Measurements from ENCODE around the gene CDC37L1. TPM values are rescaled to one million over a fixed set of nuclear protein-coding genes. Genes with fewer than 3 reads are reported as not detected.

CDC37L1 gene
- total RNA-seq, 2 experiments from 2014 or later, result 8.0 to 8.9 TPM

DNA sequence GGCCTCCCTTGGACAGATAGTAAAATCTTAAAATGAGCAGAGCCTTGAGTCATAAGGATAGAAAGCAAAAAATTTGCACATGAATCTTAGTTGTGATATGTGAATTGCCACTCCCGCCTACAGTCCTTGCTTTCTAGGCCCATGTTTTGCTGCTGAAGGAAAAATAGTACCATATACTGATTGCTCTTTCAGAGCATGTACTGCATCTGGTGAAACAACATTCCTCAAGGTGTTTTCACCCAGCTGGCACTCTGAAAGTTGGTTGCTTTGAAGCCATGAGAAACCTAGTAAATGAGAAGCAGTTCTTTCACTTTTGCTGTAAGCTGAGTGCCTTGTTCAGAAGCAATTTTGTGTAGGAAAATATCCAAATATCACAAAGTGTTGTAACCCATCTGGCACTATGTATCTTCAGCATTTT lies 10.3 kb downstream of the CDC37L1 start:
- H3K4me1 Mint-ChIP-seq (ENCODE audit: low read depth), result peaks cover 5% of the 10 kb centered on the region
- ATAC-seq (no peak), DNase-seq (no peak)
- H3K4me3 Mint-ChIP-seq, result no peak overlapping the region
- no peak overlapping the region for H3K27ac Mint-ChIP-seq
- no peaks in the 10 kb centered on the region for H3K27me3 Mint-ChIP-seq (ENCODE audit: low read depth)
- POLR2A ChIA-PET, result no interaction called here
- H3K36me3 Mint-ChIP-seq (ENCODE audit: low read depth), result peaks cover 43% of the 10 kb centered on the region
- CTCF ChIA-PET, result no interaction called here
- H3K9me3 Mint-ChIP-seq (ENCODE audit: insufficient read depth), result no peaks in the 10 kb centered on the region

- Mint-ChIP-seq H3K4me1 (ENCODE audit: low read depth) (peaks cover 5% of the 10 kb centered on the region), H3K4me3 (no peak overlapping the region), H3K9me3 (ENCODE audit: insufficient read depth) (no peaks in the 10 kb centered on the region), H3K27ac (peak overlapping the region; percentile 26), H3K27me3 (ENCODE audit: low read depth) (no peaks in the 10 kb centered on the region), H3K36me3 (ENCODE audit: low read depth) (peaks cover 41% of the 10 kb centered on the region)
- ATAC-seq, result no peak
- CTCF ChIA-PET, result no interaction called here
- DNase-seq, result no peak
- POLR2A ChIA-PET, result no interaction called here
Measured at GRCh38 chr9:4690144-4690543, 10.8 kb downstream of the CDC37L1 start.

DNA sequence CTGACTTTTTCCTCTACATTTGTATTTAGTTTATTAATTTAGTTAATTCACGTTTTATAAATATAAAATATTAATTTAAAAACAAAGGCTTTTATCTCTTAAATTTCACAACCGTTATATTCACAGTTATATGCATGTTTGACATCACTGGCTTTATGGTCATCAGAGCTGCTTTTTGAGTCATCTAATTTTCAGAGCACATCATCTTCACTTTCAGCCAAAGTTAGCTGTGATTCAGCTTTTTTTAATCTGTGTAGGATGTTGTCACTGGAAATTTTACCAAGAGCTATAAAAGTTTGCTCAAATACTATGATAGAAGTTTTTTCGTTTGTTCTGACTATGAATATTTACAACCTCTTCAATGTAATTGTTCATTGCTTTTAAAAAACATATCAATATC lies 12.4 kb downstream of the CDC37L1 start:
- no peak overlapping the region for H3K4me3 Mint-ChIP-seq
- peaks cover 30% of the 10 kb centered on the region for H3K36me3 Mint-ChIP-seq (ENCODE audit: low read depth)
- no peak overlapping the region for H3K27ac Mint-ChIP-seq
- ATAC-seq (no peak), DNase-seq (no peak)
- H3K4me1 Mint-ChIP-seq (ENCODE audit: low read depth), result peaks cover 5% of the 10 kb centered on the region
- no peaks in the 10 kb centered on the region for H3K9me3 Mint-ChIP-seq (ENCODE audit: insufficient read depth)
- CTCF ChIA-PET, result no interaction called here
- no peaks in the 10 kb centered on the region for H3K27me3 Mint-ChIP-seq (ENCODE audit: low read depth)
- POLR2A ChIA-PET, result no interaction called here

- no peak for DNase-seq
- ChIA-PET POLR2A (no interaction called here), CTCF (no interaction called here)
- H3K27me3 Mint-ChIP-seq (ENCODE audit: low read depth), result no peaks in the 10 kb centered on the region
- no peak overlapping the region for H3K27ac Mint-ChIP-seq
- no peak overlapping the region for H3K4me3 Mint-ChIP-seq
- peaks cover 44% of the 10 kb centered on the region for H3K36me3 Mint-ChIP-seq (ENCODE audit: low read depth)
- ATAC-seq, result no peak
- no peaks in the 10 kb centered on the region for H3K4me1 Mint-ChIP-seq (ENCODE audit: low read depth)
- no peaks in the 10 kb centered on the region for H3K9me3 Mint-ChIP-seq (ENCODE audit: insufficient read depth)
Measured at GRCh38 chr9:4700091-4700490, 20.7 kb downstream of the CDC37L1 start.

- no peak overlapping the region for H3K27ac Mint-ChIP-seq
- H3K36me3 Mint-ChIP-seq (ENCODE audit: low read depth), result peaks cover 45% of the 10 kb centered on the region
- no peaks in the 10 kb centered on the region for H3K9me3 Mint-ChIP-seq (ENCODE audit: insufficient read depth)
- no peaks in the 10 kb centered on the region for H3K27me3 Mint-ChIP-seq (ENCODE audit: low read depth)
- no peak for DNase-seq
- ChIA-PET POLR2A (interaction anchor here (2.1 kb wide), 1 partner anchor 40 kb away, joined by 4 read pairs; no protein-coding TSS in a partner anchor), CTCF (interaction anchor here (1.2 kb wide), 1 partner anchor 58 kb away, joined by 3 read pairs; no protein-coding TSS in a partner anchor)
- no peak for ATAC-seq
- no peaks in the 10 kb centered on the region for H3K4me1 Mint-ChIP-seq (ENCODE audit: low read depth)
- no peak overlapping the region for H3K4me3 Mint-ChIP-seq
Measured at GRCh38 chr9:4700932-4701331, 21.6 kb downstream of the CDC37L1 start.

GRCh38 chr9:4701526-4701925 lies 22.2 kb downstream of the CDC37L1 start:
- peaks cover 51% of the 10 kb centered on the region for H3K36me3 Mint-ChIP-seq (ENCODE audit: low read depth)
- H3K9me3 Mint-ChIP-seq (ENCODE audit: insufficient read depth), result no peaks in the 10 kb centered on the region
- no peak overlapping the region for H3K4me3 Mint-ChIP-seq
- ChIA-PET POLR2A (interaction anchor here (2.1 kb wide), 1 partner anchor 39 kb away, joined by 4 read pairs; no protein-coding TSS in a partner anchor), CTCF (interaction anchor here (1.2 kb wide), 1 partner anchor 58 kb away, joined by 3 read pairs; no protein-coding TSS in a partner anchor)
- no peaks in the 10 kb centered on the region for H3K4me1 Mint-ChIP-seq (ENCODE audit: low read depth)
- H3K27ac Mint-ChIP-seq, result no peak overlapping the region
- DNase-seq (no peak), ATAC-seq (no peak)
- H3K27me3 Mint-ChIP-seq (ENCODE audit: low read depth), result no peaks in the 10 kb centered on the region

GRCh38 chr9:4704129-4704528 lies 24.8 kb downstream of the CDC37L1 start:
- CTCF ChIA-PET, result no interaction called here
- H3K4me3 Mint-ChIP-seq, result no peak overlapping the region
- no peak overlapping the region for H3K27ac Mint-ChIP-seq
- no peaks in the 10 kb centered on the region for H3K27me3 Mint-ChIP-seq (ENCODE audit: low read depth)
- ATAC-seq, result no peak
- POLR2A ChIA-PET, result no interaction called here
- DNase-seq, result no peak
- peaks cover 56% of the 10 kb centered on the region for H3K36me3 Mint-ChIP-seq (ENCODE audit: low read depth)
- H3K9me3 Mint-ChIP-seq (ENCODE audit: insufficient read depth), result no peaks in the 10 kb centered on the region
- H3K4me1 Mint-ChIP-seq (ENCODE audit: low read depth), result peaks cover 7% of the 10 kb centered on the region

GRCh38 chr9:4706021-4706420 lies 26.7 kb downstream of the CDC37L1 start:
- Mint-ChIP-seq H3K4me3 (no peak overlapping the region), H3K4me1 (ENCODE audit: low read depth) (peaks cover 7% of the 10 kb centered on the region), H3K36me3 (ENCODE audit: low read depth) (peaks cover 63% of the 10 kb centered on the region), H3K9me3 (ENCODE audit: insufficient read depth) (no peaks in the 10 kb centered on the region), H3K27ac (no peak overlapping the region), H3K27me3 (ENCODE audit: low read depth) (no peaks in the 10 kb centered on the region)
- ChIA-PET CTCF (interaction anchor here (0.9 kb wide), 1 partner anchor 21 kb away, joined by 3 read pairs; no protein-coding TSS in a partner anchor), POLR2A (no interaction called here)
- no peak for ATAC-seq
- DNase-seq, result no peak

DNA sequence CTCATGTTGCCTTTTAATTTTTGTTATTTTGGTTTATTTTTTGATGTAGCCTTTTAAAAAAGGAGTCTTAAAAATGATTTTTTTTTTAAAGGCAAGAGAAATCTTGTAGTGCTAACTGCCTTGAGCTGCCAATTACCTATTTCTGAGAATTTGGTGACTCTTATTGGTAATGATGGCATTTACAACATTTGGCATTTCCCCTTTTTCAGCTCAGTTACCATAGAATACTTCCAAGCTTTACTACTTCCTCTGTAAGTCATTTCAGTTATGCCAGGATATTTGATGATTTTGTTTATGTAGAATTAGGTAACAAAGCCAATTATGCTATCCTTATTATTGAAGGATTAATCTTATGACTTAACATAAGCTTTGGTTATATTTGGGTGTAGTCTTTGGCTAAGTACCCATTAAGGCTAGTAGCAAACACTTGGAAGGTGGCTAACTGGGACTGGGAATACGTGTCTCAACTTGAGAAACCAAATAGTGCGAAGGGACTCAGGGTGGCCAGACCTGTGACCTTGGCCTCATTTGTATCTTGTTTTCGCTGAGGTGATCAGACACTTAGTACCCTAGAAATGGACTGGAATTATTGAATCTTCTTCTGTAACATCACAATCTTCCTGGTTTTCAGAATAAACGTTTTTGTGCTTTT lies 27.7 kb downstream of the CDC37L1 start:
- peaks cover 7% of the 10 kb centered on the region for H3K4me1 Mint-ChIP-seq (ENCODE audit: low read depth)
- peaks cover 56% of the 10 kb centered on the region for H3K36me3 Mint-ChIP-seq (ENCODE audit: low read depth)
- DNase-seq, result no peak
- no peak overlapping the region for H3K4me3 Mint-ChIP-seq
- ATAC-seq, result no peak
- CTCF ChIA-PET, result interaction anchor here (0.7 to 1.4 kb wide), 2 partner anchors 33 to 401 kb away, joined by 3 to 6 read pairs; no protein-coding TSS in a partner anchor
- H3K27ac Mint-ChIP-seq, result no peak overlapping the region
- H3K9me3 Mint-ChIP-seq (ENCODE audit: insufficient read depth), result no peaks in the 10 kb centered on the region
- no peaks in the 10 kb centered on the region for H3K27me3 Mint-ChIP-seq (ENCODE audit: low read depth)
- POLR2A ChIA-PET, result no interaction called here

GRCh38 chr9:4709380-4709779 lies 30.0 kb downstream of the CDC37L1 start:
- Mint-ChIP-seq H3K36me3 (ENCODE audit: low read depth) (peaks cover 52% of the 10 kb centered on the region), H3K27ac (no peak overlapping the region), H3K9me3 (ENCODE audit: insufficient read depth) (no peaks in the 10 kb centered on the region), H3K4me3 (no peak overlapping the region), H3K4me1 (ENCODE audit: low read depth) (peaks cover 7% of the 10 kb centered on the region), H3K27me3 (ENCODE audit: low read depth) (no peaks in the 10 kb centered on the region)
- POLR2A ChIA-PET, result no interaction called here
- no peak for DNase-seq
- CTCF ChIA-PET, result no interaction called here
- no peak for ATAC-seq

DNA sequence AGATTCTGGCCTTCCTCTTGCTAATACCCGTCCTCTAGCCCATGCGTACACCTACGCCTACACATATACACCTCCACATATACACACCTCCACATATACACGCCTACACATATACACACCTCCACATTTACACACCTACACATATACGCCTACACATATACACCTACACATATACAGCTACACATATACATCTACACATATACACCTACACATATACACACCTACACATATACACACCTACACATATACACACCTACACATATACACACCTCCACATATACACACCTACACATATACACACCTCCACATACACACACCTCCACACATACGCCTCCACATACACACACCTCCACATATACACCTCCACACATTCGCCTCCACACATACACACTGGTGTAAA lies 34.5 kb downstream of the CDC37L1 start:
- CTCF ChIA-PET, result interaction anchor here (0.9 kb wide), 1 partner anchor 45 kb away, joined by 3 read pairs; no protein-coding TSS in a partner anchor
- no peak overlapping the region for H3K4me3 Mint-ChIP-seq

GRCh38 chr9:4714266-4715016 lies 35.1 kb downstream of the CDC37L1 start:
- Mint-ChIP-seq H3K36me3 (ENCODE audit: low read depth) (peaks cover 55% of the 10 kb centered on the region), H3K4me1 (ENCODE audit: low read depth) (no peaks in the 10 kb centered on the region), H3K27ac (no peak overlapping the region), H3K9me3 (ENCODE audit: insufficient read depth) (no peaks in the 10 kb centered on the region), H3K27me3 (ENCODE audit: low read depth) (no peaks in the 10 kb centered on the region), H3K4me3 (no peak overlapping the region)
- ChIA-PET POLR2A (no interaction called here), CTCF (interaction anchor here (0.7 kb wide), 1 partner anchor 36 kb away, joined by 3 read pairs; no protein-coding TSS in a partner anchor)
- ATAC-seq, result no peak
- DNase-seq, result no peak

More for the DNA sequence above, 34.5 kb downstream of the CDC37L1 start:
- ATAC-seq (no peak), DNase-seq (no peak)
- POLR2A ChIA-PET, result no interaction called here
- peaks cover 56% of the 10 kb centered on the region for H3K36me3 Mint-ChIP-seq (ENCODE audit: low read depth)
- H3K9me3 Mint-ChIP-seq (ENCODE audit: insufficient read depth), result no peaks in the 10 kb centered on the region
- no peaks in the 10 kb centered on the region for H3K4me1 Mint-ChIP-seq (ENCODE audit: low read depth)
- no peak overlapping the region for H3K27ac Mint-ChIP-seq
- H3K27me3 Mint-ChIP-seq (ENCODE audit: low read depth), result no peaks in the 10 kb centered on the region

All from activated CD8-positive, alpha-beta T cell treated with anti-CD3 and anti-CD28 coated beads, Interleukin-2, amount 10 ng/mL, durations not matched to agents 7 days and 5 days (primary cell).